Naive thymus-derived CD4-positive, alpha-beta T cell (primary cell): Measurements from ENCODE around the gene XXYLT1. TPM values are rescaled to one million over a fixed set of nuclear protein-coding genes. Genes with fewer than 3 reads are reported as not detected.

Source experiments
- ATAC-seq: fragments of 150-1000 bp; cut with Tn5 transposase; 2 replicates; pipeline ENCODE4 v1.10.0; 2021; ENCODE audit warnings: mild to moderate bottlenecking, moderate library complexity
- CTCF ChIA-PET: fragments of 350-600 bp; sonication (Branson Sonifier 250); formaldehyde crosslinking; loops from one replicate; lab custom pipeline; 2021; ENCODE audit warnings: antibody characterized with exemption; lab: Charles Lee
- POLR2A ChIA-PET: fragments of 350-600 bp; sonication (Branson Sonifier 250); formaldehyde crosslinking; loops from one replicate; lab custom pipeline; 2021; ENCODE audit warnings: antibody characterized with exemption, inconsistent platforms; lab: Charles Lee
- DNase-seq, 9 donors: peaks; one replicate each; pipeline versions ENCODE4 v3.0.0 to v3.0.0-alpha.2; 2020 to 2022; ENCODE audit warnings: mixed read lengths in 1 of 9
- H3K27ac ChIP-seq: one replicate; pipeline ENCODE4 v1.7.0; 2013; ENCODE audit warnings: mild to moderate bottlenecking, low read depth, low read length, moderate library complexity
- H3K27me3 ChIP-seq, 2 donors: one replicate each; pipeline ENCODE4 v1.7.0; 2013; ENCODE audit warnings: low read length in 2 of 2, mild to moderate bottlenecking in 2 of 2, moderate library complexity in 2 of 2; ENCODE audit not compliant: control insufficient read depth in 2 of 2, insufficient read depth in 2 of 2
- H3K36me3 ChIP-seq, 3 experiments: 1 replicate in 2 of 3; 2 replicates in 1 of 3; pipeline ENCODE4 v1.7.0; 2013; ENCODE audit warnings: low read length in 3 of 3, mild to moderate bottlenecking in 3 of 3, moderate library complexity in 1 of 3; ENCODE audit not compliant: insufficient read depth in 3 of 3, control insufficient read depth in 2 of 3
- H3K4me1 ChIP-seq, 2 donors: one replicate each; pipeline ENCODE4 v1.7.0; 2013; ENCODE audit warnings: low read length in 2 of 2, mild to moderate bottlenecking in 2 of 2, moderate library complexity in 1 of 2; ENCODE audit not compliant: control insufficient read depth in 2 of 2, insufficient read depth in 2 of 2
- H3K4me3 ChIP-seq: 2 replicates; pipeline ENCODE4 v1.7.0; 2013; ENCODE audit warnings: mild to moderate bottlenecking, low read length
- H3K9me3 ChIP-seq, 3 experiments: 1 replicate in 2 of 3; 2 replicates in 1 of 3; pipeline ENCODE4 v1.7.0; 2013; ENCODE audit warnings: low read length in 3 of 3; ENCODE audit not compliant: control insufficient read depth in 2 of 3
- H3K27ac Mint-ChIP-seq, 9 donors: one replicate each; pipeline ENCODE4 v1.8.0; 2020 to 2022; ENCODE audit warnings: mixed read lengths in 9 of 9, mild to moderate bottlenecking in 8 of 9, moderate library complexity in 5 of 9, inconsistent platforms in 2 of 9
- H3K27me3 Mint-ChIP-seq, 5 donors: one replicate each; pipeline ENCODE4 v1.8.0; 2021 to 2022; ENCODE audit warnings: mixed read lengths in 5 of 5, mild to moderate bottlenecking in 1 of 5
- H3K36me3 Mint-ChIP-seq, 5 donors: one replicate each; pipeline ENCODE4 v1.8.0; 2020 to 2022; ENCODE audit warnings: mixed read lengths in 5 of 5, mild to moderate bottlenecking in 3 of 5, inconsistent platforms in 1 of 5
- H3K4me1 Mint-ChIP-seq, 7 donors: one replicate each; pipeline ENCODE4 v1.8.0; 2020 to 2022; ENCODE audit warnings: mixed read lengths in 7 of 7, mild to moderate bottlenecking in 3 of 7, inconsistent platforms in 1 of 7
- H3K4me3 Mint-ChIP-seq, 10 donors: one replicate each; pipeline ENCODE4 v1.8.0; 2020 to 2022; ENCODE audit warnings: mild to moderate bottlenecking in 10 of 10, mixed read lengths in 10 of 10, moderate library complexity in 6 of 10, inconsistent platforms in 2 of 10
- H3K9me3 Mint-ChIP-seq, 11 donors: one replicate each; pipeline ENCODE4 v1.8.0; 2020 to 2022; ENCODE audit warnings: mixed read lengths in 11 of 11, mild to moderate bottlenecking in 4 of 11, inconsistent platforms in 1 of 11, moderate library complexity in 1 of 11
- intact Hi-C, 2 donors: fragments of 100-400 bp; cut with micrococcal nuclease; formaldehyde crosslinking; loops; one replicate each; pipeline ENCODE4 v1.15.1; 2023
- polyA plus RNA-seq, 2 donors: library from polyadenylated mRNA; unstranded; fragments of 300-500 nt; fragmentation: Illumina TruSeq; gene quantifications; one replicate each; pipeline ENCODE4 v1.2.3, GENCODE V29; 2021
- total RNA-seq, 6 experiments: library from RNA in 5 of 6; stranded (reverse) in 5 of 6; gene quantifications; 1 replicate in 5 of 6; 2 replicates in 1 of 6; pipeline ENCODE4 v1.2.3 and lab custom pipeline; 2021 to 2026

XXYLT1 gene
- total and polyA plus RNA-seq, 7 experiments from 2014 or later, result 4.1 to 11.7 (median 7.2) TPM

DNA sequence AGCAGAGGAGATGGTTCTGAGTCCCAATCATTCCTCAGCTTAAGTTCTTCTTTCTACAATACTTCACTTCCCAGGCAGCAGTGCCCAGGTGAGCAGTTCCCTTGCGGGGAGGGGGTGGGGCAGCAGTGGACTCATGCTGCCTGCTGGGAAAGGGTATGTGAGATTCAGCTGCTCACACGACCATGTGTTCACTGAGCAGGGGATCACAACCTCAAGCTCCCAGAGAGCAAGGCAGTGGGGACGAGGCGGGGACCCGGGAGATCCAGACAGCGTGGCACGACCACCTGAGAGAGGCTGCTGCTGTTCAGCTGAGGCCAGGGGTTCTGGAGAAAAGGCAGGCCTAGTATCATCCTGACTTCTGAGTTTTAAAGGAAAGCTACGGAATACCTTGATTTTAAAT is 166.6 kb downstream of the XXYLT1 start:
- Histone ChIP-seq H3K9me3 (no peaks in the 10 kb centered on the region), H3K27ac (no peak overlapping the region), H3K36me3 (no peaks in the 10 kb centered on the region), H3K4me1 (no peaks in the 10 kb centered on the region), H3K27me3 (no peaks in the 10 kb centered on the region), H3K4me3 (no peak overlapping the region)
- H3K27ac Mint-ChIP-seq, result no peak overlapping the region
- intact Hi-C loops, result loop anchor here in 1 of 2 donors (10.0 kb wide), 1 partner anchor 630 kb away; no protein-coding TSS in a partner anchor
- H3K9me3 Mint-ChIP-seq, result no peaks in the 10 kb centered on the region
- no peak for DNase-seq
- ChIA-PET CTCF (interaction anchor here (0.7 to 1.6 kb wide), 3 partner anchors 422 to 672 kb away, joined by 3 to 13 read pairs (median 3); partner anchors contain the start of gene LSG1), POLR2A (no interaction called here)
- H3K27me3 Mint-ChIP-seq, result no peaks in the 10 kb centered on the region
- peaks cover 5 to 20% (median 11%) of the 10 kb centered on the region in 7 donors for H3K4me1 Mint-ChIP-seq
- no peak overlapping the region for H3K4me3 Mint-ChIP-seq
- no peak for ATAC-seq
- no peaks in the 10 kb centered on the region for H3K36me3 Mint-ChIP-seq

DNA sequence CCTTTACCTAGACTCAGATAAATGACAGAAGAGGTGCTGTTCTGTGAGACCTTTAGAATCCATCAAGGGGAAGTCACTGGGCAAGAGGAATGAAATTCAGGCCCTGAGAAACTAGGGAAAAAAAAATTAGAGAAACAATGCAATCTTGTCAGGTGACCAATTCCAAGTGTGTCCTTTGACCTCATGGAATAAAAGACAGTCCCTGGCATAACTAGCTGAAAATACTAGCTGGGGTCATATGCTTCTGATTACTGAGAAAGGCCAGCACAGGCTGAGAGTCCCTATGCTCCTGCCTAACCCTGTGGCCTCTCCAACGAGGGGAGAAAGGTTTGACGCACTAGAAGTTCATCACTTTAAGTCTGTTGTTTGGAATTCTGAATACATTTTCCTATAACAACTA is 167.3 kb downstream of the XXYLT1 start:
- H3K4me3 Mint-ChIP-seq, result no peak overlapping the region
- H3K27ac Mint-ChIP-seq, result peak overlapping the region in 1 of 9 donors; percentile 8
- no peaks in the 10 kb centered on the region for H3K27me3 ChIP-seq
- no peak overlapping the region for H3K4me3 ChIP-seq
- CTCF ChIA-PET, result interaction anchor here (1.4 to 1.6 kb wide), 2 partner anchors 421 to 431 kb away, joined by 3 to 13 read pairs; partner anchors contain the start of gene LSG1
- H3K36me3 Mint-ChIP-seq, result no peaks in the 10 kb centered on the region
- H3K4me1 ChIP-seq, result no peaks in the 10 kb centered on the region
- H3K27ac ChIP-seq, result no peak overlapping the region
- POLR2A ChIA-PET, result no interaction called here
- DNase-seq, result no peak
- no peaks in the 10 kb centered on the region for H3K36me3 ChIP-seq
- intact Hi-C loops, result loop anchor here in 1 of 2 donors (10.0 kb wide), 1 partner anchor 629 kb away; no protein-coding TSS in a partner anchor
- no peaks in the 10 kb centered on the region for H3K27me3 Mint-ChIP-seq
- H3K4me1 Mint-ChIP-seq, result peaks cover 5 to 23% (median 11%) of the 10 kb centered on the region in 7 donors
- H3K9me3 ChIP-seq, result no peaks in the 10 kb centered on the region
- no peaks in the 10 kb centered on the region for H3K9me3 Mint-ChIP-seq
- no peak for ATAC-seq

DNA sequence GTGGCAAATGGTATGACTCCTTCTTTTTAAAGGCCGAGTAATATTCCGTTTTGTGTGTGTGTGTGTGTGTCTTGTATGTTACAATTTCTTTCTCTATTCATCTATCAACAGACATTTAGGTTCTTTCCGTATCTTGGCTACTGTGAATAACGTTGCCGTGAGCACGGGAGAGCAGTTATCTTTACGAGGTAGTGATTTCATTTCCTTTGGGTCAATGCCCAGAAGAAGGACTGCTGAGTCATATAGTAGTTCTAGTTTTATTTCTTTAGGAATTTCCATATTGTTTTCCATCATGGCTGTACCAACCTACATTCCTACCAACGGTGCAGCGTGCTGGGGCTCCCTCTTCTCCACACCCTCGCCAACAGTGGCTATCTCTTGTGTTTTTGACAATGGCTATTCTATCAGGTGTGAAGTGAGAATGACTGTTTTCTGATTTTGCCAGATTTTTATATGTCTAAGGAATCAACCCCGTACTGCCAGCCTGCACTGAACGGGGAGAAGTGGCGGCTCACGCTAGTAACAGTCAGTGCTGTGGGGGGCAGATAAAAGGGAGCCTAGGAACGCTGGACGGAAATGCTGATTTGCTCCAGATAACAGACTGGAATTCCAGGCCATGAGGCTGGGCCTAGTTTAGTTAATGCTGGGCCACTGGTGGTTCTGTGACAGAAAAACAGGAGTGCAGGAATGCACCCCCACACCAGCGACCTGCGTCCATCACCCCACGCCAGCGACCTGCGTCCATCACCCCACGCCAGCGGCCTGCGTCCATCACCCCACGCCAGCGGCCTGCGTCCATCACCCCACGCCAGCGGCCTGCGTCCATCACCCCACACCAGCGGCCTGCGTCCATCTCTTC is 168.1 kb downstream of the XXYLT1 start:
- H3K9me3 ChIP-seq, result no peaks in the 10 kb centered on the region
- Mint-ChIP-seq H3K36me3 (no peaks in the 10 kb centered on the region), H3K27me3 (no peaks in the 10 kb centered on the region), H3K4me1 (peaks cover 5 to 23% (median 12%) of the 10 kb centered on the region in 7 donors), H3K4me3 (no peak overlapping the region), H3K27ac (no peak overlapping the region), H3K9me3 (no peaks in the 10 kb centered on the region)
- H3K27me3 ChIP-seq, result no peaks in the 10 kb centered on the region
- H3K27ac ChIP-seq, result no peak overlapping the region
- intact Hi-C loops, result loop anchor here in 1 of 2 donors (10.0 kb wide), 1 partner anchor 628 kb away; no protein-coding TSS in a partner anchor
- no peak overlapping the region for H3K4me3 ChIP-seq
- no peaks in the 10 kb centered on the region for H3K4me1 ChIP-seq
- H3K36me3 ChIP-seq, result no peaks in the 10 kb centered on the region
- ChIA-PET CTCF (no interaction called here), POLR2A (no interaction called here)
- ATAC-seq, result no peak
- DNase-seq, result no peak

DNA sequence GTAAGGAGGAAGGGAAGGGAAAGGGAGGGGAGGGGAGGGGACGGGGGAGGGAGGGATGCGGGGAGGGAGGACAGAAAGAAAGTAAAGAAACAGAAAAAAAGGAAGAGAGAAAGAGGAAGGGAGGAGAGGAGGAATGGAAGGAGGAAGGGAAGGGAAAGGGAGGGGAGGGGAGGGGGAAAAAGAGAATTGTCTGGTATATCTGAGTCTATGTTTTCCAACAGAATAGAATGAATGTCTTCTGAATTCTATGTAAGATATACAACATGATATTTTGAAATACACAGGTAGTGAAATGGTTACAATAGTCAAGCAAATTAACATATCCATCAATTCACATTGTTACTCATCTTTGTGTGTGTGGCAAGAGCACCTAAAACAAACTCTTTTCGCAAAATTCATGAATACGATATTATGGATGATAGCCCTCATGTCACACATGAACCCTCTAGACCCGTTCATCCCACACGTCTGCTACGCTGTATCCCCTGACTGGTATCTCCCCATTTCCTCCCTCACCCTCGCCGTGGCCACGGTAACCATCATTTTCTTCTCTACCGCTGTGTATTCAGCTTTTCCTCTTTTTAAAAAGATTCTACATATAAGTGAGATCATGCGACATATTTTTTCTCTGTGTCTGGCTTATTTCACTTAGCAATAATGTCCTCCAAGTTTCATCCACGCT is 168.9 kb downstream of the XXYLT1 start:
- ATAC-seq, result no peak
- ChIA-PET POLR2A (no interaction called here), CTCF (no interaction called here)
- Mint-ChIP-seq H3K4me3 (no peak overlapping the region), H3K27me3 (no peaks in the 10 kb centered on the region), H3K9me3 (no peaks in the 10 kb centered on the region), H3K4me1 (peaks cover 5 to 28% (median 12%) of the 10 kb centered on the region in 7 donors), H3K36me3 (no peaks in the 10 kb centered on the region), H3K27ac (no peak overlapping the region)
- Histone ChIP-seq H3K27ac (no peak overlapping the region), H3K27me3 (no peaks in the 10 kb centered on the region), H3K36me3 (no peaks in the 10 kb centered on the region), H3K9me3 (no peaks in the 10 kb centered on the region), H3K4me3 (no peak overlapping the region), H3K4me1 (no peaks in the 10 kb centered on the region)
- no peak for DNase-seq
- intact Hi-C loops, result loop anchor here in 1 of 2 donors (10.0 kb wide), 1 partner anchor 627 kb away; no protein-coding TSS in a partner anchor

DNA sequence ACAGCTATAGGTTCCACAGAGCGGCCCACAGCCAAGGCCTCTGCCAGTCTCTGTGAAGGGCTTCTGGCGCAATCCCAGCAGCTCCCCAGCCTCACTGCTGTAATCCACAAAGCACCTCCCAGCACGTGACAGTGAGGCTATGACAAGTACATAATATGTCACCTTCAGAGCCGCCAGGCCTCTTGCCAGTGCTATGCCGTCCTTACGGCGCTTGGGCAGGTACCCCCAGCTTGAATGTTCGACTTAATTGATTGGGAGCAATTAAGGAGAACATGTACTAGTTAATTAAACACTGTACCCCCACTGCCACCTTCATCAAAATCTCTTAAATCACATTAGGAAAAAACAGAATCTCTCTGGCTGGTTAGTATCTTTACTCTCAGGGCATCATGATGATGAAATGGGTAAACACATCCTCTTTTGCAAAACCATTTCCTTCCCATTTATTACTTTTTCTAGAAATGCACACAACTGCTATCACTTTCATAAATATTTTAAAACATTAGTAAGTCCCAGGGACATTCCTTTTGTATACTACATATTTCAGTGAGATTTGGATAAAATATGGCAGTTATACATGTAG is 169.9 kb downstream of the XXYLT1 start:
- ATAC-seq, result peak; percentile 86
- H3K36me3 ChIP-seq, result no peaks in the 10 kb centered on the region
- no peak for DNase-seq
- Mint-ChIP-seq H3K4me1 (peaks cover 1 to 23% (median 8%) of the 10 kb centered on the region in 7 donors), H3K36me3 (no peaks in the 10 kb centered on the region), H3K9me3 (no peaks in the 10 kb centered on the region), H3K27me3 (no peaks in the 10 kb centered on the region), H3K4me3 (no peak overlapping the region), H3K27ac (peak overlapping the region in 1 of 9 donors; percentile 25)
- ChIA-PET POLR2A (interaction anchor here (0.6 to 0.7 kb wide), 2 partner anchors 13 to 398 kb away, joined by 3 read pairs; no protein-coding TSS in a partner anchor), CTCF (interaction anchor here (1.0 kb wide), 1 partner anchor 74 kb away, joined by 3 read pairs; no protein-coding TSS in a partner anchor)
- no peaks in the 10 kb centered on the region for H3K4me1 ChIP-seq
- no peak overlapping the region for H3K27ac ChIP-seq
- no peaks in the 10 kb centered on the region for H3K27me3 ChIP-seq
- no peak overlapping the region for H3K4me3 ChIP-seq
- intact Hi-C loops, result loop anchor here in 1 of 2 donors (10.0 kb wide), 1 partner anchor 626 kb away; no protein-coding TSS in a partner anchor
- H3K9me3 ChIP-seq, result no peaks in the 10 kb centered on the region
